Activated CD4-positive, alpha-beta T cell treated with anti-CD3 and anti-CD28 coated beads for 4 hours (primary cell): ENCODE measurements around the gene SSR1.
A peak's percentile ranks its signal among the peaks of the same experiment; 100 is the strongest.

ENCODE experiments used
- DNase-seq, 2 donors: peaks; one replicate each; pipeline ENCODE4 v3.0.0-alpha.2; 2020

The SSR1 gene

GRCh38 chr6:7255918-7256317 is 57.1 kb downstream of the SSR1 start:
- no peak for DNase-seq

GRCh38 chr6:7254980-7255835 is 57.8 kb downstream of the SSR1 start:
- no peak for DNase-seq

DNA sequence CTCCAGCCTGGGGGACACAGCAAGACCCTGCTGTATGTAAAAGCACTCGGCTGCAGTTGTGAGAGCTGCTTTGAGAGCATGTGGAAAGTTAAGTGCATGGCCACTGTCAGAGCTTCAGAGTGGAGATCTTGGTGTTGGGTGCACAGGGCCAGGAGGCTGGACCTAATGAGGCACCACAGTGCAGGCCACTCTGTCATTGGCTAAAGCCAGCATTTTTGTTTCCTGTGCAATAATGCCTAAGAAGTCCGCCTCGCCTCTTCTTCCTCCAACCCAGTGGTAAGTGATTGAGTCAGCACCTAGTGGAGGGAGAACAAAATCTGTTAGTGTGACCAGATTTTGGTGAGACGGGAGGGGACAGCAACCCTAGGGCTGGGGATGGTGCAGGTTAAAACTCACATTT is 60.6 kb downstream of the SSR1 start:
- DNase-seq = no peak

DNA sequence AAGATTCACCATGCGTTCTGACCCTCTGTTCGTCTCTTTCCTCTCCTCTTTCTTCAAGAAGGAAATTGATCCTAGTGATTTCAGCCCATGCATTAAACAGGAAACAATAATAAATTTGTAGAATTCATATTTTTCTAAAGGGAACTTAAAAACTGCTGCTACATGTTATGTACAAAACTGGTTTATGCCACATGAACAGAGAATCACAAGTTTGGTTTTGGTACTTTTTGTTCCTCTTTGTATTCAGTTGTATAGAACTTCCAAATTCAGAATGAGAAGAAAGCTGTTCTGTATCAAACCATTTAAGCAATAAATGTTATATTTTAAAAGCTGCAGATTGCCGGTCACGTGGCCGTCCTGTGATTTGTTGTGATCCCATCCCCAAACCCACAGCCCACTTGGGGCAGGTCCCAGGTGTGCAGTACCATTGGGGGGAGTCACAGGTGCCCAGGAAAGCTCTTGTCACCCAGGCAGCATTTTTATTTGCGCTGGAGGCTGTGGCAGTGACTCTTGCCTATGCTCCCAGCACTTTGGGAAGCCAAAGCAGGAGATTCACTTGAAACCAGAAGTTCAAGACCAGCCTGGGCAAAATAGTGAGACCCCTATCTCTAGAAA is 61.2 kb downstream of the SSR1 start:
- no peak for DNase-seq

- no peak for DNase-seq
Observed at GRCh38 chr6:7250812-7251211, 62.2 kb downstream of the SSR1 start.

DNA sequence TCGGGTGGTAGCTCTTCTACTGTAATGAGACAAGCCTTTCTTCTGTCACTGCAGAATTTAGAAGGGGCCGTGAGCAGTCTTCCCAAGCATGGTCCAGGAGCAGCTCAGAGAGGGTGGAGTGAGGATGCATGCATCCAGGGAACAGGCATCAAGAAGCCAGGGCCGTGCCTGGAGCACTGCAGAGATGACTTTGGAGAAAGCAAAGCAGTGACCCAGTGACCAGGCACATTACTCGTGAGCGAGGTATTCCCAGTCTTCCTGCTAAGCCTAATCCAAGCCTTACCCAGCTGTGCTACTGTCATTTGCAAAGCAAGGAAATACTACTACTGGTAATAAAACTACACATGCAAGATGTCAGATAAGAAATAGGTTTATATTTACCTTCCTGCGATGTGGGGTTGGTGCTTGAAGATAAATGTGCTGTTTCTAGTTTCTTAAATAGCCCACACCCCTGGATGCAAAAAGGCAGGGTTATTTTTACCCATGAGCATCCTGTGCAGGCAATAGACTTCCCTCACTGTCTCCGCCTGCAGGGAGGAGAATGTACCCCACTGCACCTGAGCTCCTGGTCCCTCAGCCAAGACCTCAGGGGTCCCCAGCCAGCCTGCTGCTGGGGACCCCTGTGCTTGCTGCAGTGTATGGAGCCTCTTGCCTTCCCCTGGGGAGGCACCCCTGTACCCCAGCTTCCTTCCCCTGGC is 62.9 kb downstream of the SSR1 start:
- no peak for DNase-seq

DNA sequence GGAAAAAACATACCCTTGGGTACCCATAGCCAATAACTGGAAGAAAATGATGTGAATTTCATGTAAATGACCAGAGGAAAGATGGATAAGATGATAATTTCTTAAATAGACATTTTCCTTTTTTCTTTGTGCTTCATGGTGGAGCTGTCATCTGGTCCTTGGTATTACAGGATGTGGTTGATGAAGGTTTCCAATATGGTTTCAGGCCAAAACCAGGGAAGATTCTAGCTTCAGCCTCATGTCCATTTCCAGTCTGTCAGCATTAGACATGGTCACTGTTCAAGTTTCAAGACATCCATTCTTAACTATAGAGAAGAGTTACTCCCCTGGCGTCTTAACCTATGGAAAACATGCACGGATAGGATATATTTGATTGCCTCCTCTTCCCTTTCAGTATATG is 63.6 kb downstream of the SSR1 start:
- no peak for DNase-seq

GRCh38 chr6:7247828-7248227 is 65.2 kb downstream of the SSR1 start:
- DNase-seq = no peak

- DNase-seq = no peak
Observed at GRCh38 chr6:7247179-7247456, 65.9 kb downstream of the SSR1 start.

DNA sequence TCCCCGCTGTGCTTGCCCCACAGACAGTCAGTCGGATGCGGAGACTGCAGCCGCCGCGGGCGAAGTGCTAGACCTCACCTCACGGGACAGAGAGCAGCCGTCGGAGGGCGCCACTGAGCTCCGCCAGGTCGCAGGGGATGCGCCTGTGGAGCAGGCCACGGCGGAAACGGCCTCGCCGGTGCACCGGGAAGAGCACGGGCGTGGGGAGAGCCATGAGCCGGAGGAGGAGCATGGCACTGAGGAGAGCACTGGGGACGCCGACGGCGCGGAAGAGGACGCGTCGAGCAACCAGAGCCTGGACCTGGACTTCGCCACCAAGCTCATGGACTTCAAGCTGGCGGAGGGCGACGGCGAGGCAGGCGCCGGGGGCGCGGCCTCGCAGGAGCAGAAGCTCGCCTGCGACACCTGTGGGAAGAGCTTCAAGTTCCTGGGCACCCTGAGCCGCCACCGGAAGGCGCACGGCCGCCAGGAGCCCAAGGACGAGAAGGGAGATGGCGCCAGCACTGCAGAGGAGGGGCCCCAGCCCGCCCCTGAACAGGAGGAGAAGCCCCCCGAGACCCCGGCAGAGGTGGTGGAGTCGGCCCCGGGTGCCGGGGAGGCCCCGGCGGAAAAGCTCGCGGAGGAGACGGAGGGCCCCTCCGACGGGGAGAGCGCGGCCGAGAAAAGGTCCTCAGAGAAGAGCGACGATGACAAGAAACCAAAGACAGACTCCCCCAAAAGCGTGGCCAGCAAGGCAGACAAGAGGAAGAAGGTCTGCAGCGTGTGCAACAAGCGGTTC is 66.4 kb downstream of the SSR1 start:
- DNase-seq = no peak

- no peak for DNase-seq
Observed at GRCh38 chr6:7245668-7246393, 67.2 kb downstream of the SSR1 start.

DNA sequence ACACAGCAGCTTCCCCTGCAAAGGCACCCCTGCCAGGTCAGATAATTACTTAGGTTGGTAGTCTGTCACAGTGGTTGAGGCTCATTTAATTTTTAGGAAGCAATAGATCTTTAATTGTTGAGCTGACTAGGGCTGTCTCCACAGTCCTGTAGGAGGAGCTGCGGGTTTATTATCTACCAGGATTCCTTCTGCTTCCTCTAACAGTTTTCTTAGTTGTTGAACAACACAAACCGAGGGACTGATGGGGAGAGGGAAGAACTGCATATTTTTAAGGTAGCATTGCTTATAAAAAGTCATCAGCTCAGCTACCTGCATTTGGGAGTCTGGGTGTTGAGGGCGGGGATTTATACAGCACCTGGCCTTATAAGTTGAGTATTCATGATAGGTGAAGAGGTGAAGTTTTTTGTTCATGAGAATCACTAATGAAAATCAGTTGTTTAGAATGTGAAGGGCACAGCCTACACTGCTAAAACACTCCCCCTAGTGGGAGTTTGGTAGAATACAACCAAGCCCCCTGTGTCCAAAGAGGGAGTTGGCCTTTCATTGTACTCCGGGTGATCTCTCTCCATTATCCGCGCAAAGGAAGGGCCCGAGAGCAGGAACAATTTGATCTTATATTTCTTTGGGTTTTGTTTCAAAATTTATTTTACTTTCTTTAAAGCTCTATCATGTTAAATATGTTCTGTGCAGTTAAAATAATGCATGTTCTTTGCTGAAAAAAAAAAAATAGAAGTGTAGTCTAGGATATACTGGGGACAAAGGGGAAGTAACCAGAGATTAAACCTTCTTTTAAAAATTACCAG is 69.6 kb downstream of the SSR1 start:
- peak; percentile 22 to 59 for DNase-seq

GRCh38 chr6:7242835-7243178 is 70.2 kb downstream of the SSR1 start:
- no peak for DNase-seq

DNA sequence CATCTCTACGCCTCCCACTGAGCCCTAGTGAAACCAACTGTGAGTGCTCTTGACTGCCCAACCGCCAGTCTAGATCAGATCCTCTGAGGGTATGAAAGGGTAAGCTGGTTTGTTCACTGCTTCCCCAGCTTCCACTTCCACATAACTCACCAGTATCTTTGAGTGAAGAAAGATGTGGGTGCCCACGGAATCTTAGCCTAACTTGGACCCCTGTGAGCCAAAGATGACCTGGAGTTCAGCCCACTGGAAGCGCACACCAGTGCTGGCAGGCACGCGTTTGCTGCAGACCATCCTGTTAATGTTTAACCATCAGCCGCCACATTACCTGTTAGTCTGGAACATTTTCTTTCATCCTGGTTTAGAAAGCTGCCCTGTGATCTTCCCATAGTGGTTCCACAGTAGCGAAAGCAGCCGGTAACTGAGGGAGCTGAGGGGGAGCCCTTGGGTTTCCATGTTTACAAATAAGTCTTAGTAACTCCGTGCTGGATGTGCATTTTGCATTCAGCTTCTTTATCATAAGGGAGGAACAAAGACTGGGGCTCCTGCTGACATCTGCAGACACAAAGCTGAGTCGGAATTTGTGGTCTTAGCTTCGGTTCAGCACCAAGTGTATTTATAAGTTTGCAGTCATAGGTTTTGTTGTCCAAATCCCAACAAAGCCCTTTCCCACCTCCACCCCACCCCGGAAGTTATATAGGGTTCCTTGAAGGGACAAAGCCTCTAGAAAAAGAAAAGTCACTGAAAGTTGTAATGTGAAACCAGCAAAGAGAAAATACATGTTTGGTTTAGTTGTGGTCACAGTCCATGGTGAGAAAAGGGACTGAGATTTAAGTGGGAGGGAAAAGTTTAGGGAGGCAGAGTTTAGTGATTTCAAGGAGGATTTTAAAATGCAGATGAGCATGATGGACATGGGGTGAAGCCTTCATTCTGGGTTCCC is 71.0 kb downstream of the SSR1 start:
- DNase-seq = no peak

DNA sequence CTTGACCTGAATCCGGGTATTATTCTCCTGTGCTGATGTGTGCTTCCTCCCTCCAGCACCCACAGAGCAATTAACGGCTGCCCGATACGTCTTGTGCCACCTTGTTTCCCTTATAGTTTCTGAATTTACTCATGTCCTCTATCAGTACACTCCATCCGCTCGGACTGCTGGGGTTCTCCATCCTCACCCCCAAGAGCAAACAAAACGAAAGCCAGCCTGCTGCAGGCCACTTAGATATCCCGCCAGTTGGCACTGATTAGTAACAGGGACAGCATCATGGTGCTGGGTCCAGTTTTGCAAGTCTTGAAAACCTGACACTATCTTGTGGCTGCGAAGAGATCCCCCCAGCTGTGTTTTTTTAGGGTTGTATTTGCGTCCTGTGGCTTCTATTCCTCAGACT is 71.8 kb downstream of the SSR1 start:
- no peak for DNase-seq

DNA sequence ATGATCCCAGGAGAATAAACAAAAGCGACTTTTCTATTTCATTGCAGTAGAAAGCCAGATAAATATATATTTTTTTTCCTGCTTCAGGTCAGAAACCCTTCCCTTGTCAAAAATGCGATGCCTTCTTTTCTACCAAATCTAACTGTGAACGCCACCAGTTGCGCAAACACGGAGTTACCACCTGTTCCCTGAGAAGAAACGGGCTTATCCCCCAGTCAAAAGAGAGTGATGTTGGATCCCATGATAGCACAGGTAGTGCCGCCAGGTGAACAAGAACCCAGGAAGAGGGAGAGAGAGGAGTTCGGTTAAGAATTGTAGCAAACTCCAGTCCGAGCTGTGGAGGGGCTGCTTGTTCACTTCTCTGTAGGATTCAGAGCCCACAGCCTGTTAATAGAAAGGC is 72.6 kb downstream of the SSR1 start:
- DNase-seq = no peak

DNA sequence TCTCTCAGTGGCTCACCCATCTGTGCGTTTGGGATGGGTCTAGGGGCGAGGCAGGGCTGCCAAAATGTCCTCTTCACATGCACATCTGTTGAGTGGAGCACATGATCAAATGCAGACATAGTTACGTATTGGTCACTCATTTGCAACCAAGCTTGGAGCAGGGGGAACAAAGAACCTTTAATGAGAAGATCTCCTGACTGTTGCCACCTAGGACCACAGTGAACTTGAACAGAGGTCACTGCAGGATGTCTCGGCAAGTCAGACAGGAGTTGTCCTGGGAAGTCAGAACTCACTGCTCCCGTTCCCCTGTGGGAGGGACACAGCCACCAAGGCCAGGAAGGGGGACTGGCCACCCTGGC is 73.4 kb downstream of the SSR1 start:
- DNase-seq = no peak

GRCh38 chr6:7238900-7239589 is 74.0 kb downstream of the SSR1 start:
- DNase-seq = peak; percentile 56 to 75

DNA sequence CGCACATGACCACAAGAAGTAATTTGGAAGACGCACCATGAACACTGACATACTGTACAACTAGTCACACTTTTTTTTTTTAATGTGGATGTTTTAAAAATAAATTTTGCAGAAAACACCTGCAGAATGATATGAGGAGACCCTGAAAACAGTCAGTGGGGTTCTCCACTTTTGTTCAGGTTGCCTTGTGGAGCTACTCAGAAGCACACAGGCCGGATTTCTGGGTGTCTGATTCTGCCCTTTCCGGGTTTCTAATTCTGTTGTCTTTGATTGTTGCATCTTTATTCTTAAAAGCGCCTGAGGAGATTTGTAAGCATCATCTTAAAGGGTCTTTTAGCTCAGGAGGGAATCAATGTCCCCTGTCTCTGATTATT is 74.5 kb downstream of the SSR1 start:
- DNase-seq = no peak

DNA sequence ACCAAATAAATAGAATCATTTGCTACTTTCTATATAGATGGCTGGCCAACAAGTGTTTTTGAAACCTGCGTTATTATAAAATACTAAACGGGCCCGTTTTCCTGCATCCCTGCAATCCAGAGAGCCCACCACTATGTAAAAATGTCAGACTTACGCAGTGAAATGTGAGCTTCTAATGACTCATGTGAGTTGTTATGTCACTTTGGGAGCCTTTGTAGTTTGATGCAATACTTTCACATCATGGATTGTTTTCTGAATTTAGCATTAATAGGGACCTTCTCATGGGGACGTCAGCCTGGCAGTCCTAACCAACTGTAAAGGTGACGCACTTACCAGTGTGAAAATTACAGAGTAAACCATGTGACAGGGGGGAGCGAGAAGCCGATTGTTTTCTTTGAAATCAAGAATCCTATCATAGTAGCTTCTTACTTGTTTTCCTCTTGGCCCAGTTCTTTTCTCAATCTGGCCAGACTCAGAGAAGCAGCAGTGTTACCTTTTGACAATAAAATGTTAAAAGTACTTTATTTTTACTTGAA is 75.3 kb downstream of the SSR1 start:
- no peak for DNase-seq
